Suprapubic skin (tissue), 4 donors: ENCODE measurements around the gene LOXHD1. TPM values are rescaled to one million over a fixed set of nuclear protein-coding genes. Genes with fewer than 3 reads are reported as not detected.

Experiments
- DNase-seq, 2 donors: peaks; one replicate each; pipeline ENCODE4 v3.0.0-alpha.2; 2019; ENCODE audit warnings: low spot score in 2 of 2
- H3K27ac ChIP-seq: fragments of 200-600 bp; sonication (generic); one replicate; pipeline ENCODE4 v1.5.1; 2019
- H3K27me3 ChIP-seq: fragments of 200-600 bp; sonication (generic); one replicate; pipeline ENCODE4 v1.5.1; 2019
- H3K36me3 ChIP-seq: fragments of 200-600 bp; sonication (generic); one replicate; pipeline ENCODE4 v1.5.1; 2019
- H3K4me1 ChIP-seq: fragments of 200-600 bp; sonication (generic); one replicate; pipeline ENCODE4 v1.5.1; 2019
- H3K4me3 ChIP-seq: fragments of 200-600 bp; sonication (generic); one replicate; pipeline ENCODE4 v1.5.1; 2019; ENCODE audit warnings: mild to moderate bottlenecking
- H3K9me3 ChIP-seq: fragments of 200-600 bp; sonication (generic); one replicate; pipeline ENCODE4 v1.5.1; 2019
- CTCF ChIP-seq, 2 donors: fragments of 200-600 bp in 1 of 2; fragments of 450-650 bp in 1 of 2; sonication (generic) in 1 of 2; IDR thresholded peaks; one replicate each; pipeline ENCODE4 v1.5.1; 2016 to 2019; ENCODE audit warnings: antibody characterized with exemption in 2 of 2, mild to moderate bottlenecking in 1 of 2, moderate library complexity in 1 of 2
- EP300 ChIP-seq: sonication (generic); formaldehyde crosslinking; IDR thresholded peaks from one replicate; pipeline ENCODE4 v1.6.1; 2017; ENCODE audit warnings: antibody characterized with exemption
- POLR2A ChIP-seq, 2 donors: fragments of 450-650 bp; IDR thresholded peaks; one replicate each; pipeline ENCODE4 v1.6.1; 2017; ENCODE audit warnings: antibody characterized with exemption in 2 of 2, mild to moderate bottlenecking in 2 of 2, moderate library complexity in 2 of 2
- POLR2AphosphoS5 ChIP-seq, 3 donors: sonication (generic); formaldehyde crosslinking; IDR thresholded peaks; one replicate each; pipeline ENCODE4 v1.6.1; 2017; ENCODE audit warnings: antibody characterized with exemption in 3 of 3
- WGBS: methylation state at CpG from one replicate; pipeline ENCODE4 v1.1.5; 2018; 5-methylcytosine and 5-hydroxymethylcytosine counted together
- total RNA-seq, 4 donors: library from RNA; depleted of rRNA; stranded (reverse); fragments of >200 nt; gene quantifications; one replicate each; pipeline ENCODE4 v1.1.0, GENCODE V29; 2016

Gene LOXHD1
- total RNA-seq, 4 donors from 2014 or later: 0.16 to 0.30 (median 0.18) TPM; not detected in 1

GRCh38 chr18:46531482-46531881 is 125.5 kb downstream of the LOXHD1 start:
- Histone ChIP-seq H3K27ac (no peak overlapping the region), H3K4me3 (no peak overlapping the region), H3K9me3 (no peaks in the 10 kb centered on the region), H3K4me1 (no peaks in the 10 kb centered on the region), H3K36me3 (no peaks in the 10 kb centered on the region), H3K27me3 (no peaks in the 10 kb centered on the region)
- no peak for DNase-seq
- WGBS: 78% methylated on average over 2 of the region's 2 CpGs
- TF ChIP-seq EP300: no peak
- no peak for TF ChIP-seq POLR2A (IDR thresholded peaks at IDR 0.05)
- no peak for TF ChIP-seq CTCF (IDR thresholded peaks at IDR 0.05)
- TF ChIP-seq POLR2AphosphoS5 (IDR thresholded peaks at IDR 0.05): no peak

DNA sequence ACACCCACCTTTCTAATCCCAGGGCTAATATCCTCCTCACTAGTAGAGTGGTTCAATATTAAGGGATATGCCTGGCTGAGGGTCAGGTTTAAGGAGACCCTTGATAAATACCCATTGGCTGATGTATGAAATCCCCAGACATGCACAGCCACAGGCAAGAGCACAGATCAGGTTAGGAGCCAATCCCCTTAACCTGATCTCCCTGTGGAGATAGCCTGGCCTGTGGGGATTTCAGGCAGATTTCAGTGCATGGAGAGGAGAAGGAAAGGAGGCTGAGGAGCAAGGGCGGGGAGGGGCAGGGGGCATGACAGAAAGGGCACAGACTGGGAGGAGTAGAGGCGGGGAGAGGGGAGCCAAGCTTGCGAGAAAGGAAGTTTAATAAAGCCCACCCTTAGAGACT is 129.0 kb downstream of the LOXHD1 start:
- WGBS: 87% methylated on average over 3 of the region's 3 CpGs
- no peak for DNase-seq

GRCh38 chr18:46519870-46520269 is 137.2 kb downstream of the LOXHD1 start:
- no peaks in the 10 kb centered on the region for H3K4me1 ChIP-seq
- TF ChIP-seq POLR2A (IDR thresholded peaks at IDR 0.05) (no peak), POLR2AphosphoS5 (IDR thresholded peaks at IDR 0.05) (no peak), CTCF (IDR thresholded peaks at IDR 0.05) (no peak), EP300 (no peak)
- H3K4me3 ChIP-seq: no peak overlapping the region
- H3K9me3 ChIP-seq: no peaks in the 10 kb centered on the region
- no peaks in the 10 kb centered on the region for H3K36me3 ChIP-seq
- no peak overlapping the region for H3K27ac ChIP-seq
- DNase-seq: no peak
- WGBS: 84% methylated on average over 7 of the region's 7 CpGs
- H3K27me3 ChIP-seq: no peaks in the 10 kb centered on the region

More for the DNA sequence above, 129.0 kb downstream of the LOXHD1 start:
- Histone ChIP-seq H3K27ac (no peak overlapping the region), H3K36me3 (no peaks in the 10 kb centered on the region), H3K4me3 (no peak overlapping the region), H3K27me3 (no peaks in the 10 kb centered on the region), H3K4me1 (no peaks in the 10 kb centered on the region), H3K9me3 (no peaks in the 10 kb centered on the region)
- TF ChIP-seq POLR2A (IDR thresholded peaks at IDR 0.05) (no peak), POLR2AphosphoS5 (IDR thresholded peaks at IDR 0.05) (no peak), EP300 (no peak), CTCF (IDR thresholded peaks at IDR 0.05) (no peak)

- DNase-seq: no peak
- H3K27me3 ChIP-seq: no peaks in the 10 kb centered on the region
- WGBS: 45% methylated on average over 2 of the region's 6 CpGs
Observed at GRCh38 chr18:46518438-46518837, 138.6 kb downstream of the LOXHD1 start.

GRCh38 chr18:46516555-46516954 is 140.5 kb downstream of the LOXHD1 start:
- no peaks in the 10 kb centered on the region for H3K27me3 ChIP-seq
- H3K36me3 ChIP-seq: no peaks in the 10 kb centered on the region
- H3K4me1 ChIP-seq: no peaks in the 10 kb centered on the region
- H3K9me3 ChIP-seq: no peaks in the 10 kb centered on the region
- no peak for DNase-seq
- H3K27ac ChIP-seq: no peak overlapping the region
- TF ChIP-seq CTCF (IDR thresholded peaks at IDR 0.05) (no peak), EP300 (no peak)
- H3K4me3 ChIP-seq: no peak overlapping the region

More at GRCh38 chr18:46518438-46518837, 138.6 kb downstream of the LOXHD1 start:
- TF ChIP-seq POLR2A (IDR thresholded peaks at IDR 0.05): no peak
- TF ChIP-seq POLR2AphosphoS5 (IDR thresholded peaks at IDR 0.05): no peak
- no peak for TF ChIP-seq EP300
- no peak for TF ChIP-seq CTCF (IDR thresholded peaks at IDR 0.05)
- Histone ChIP-seq H3K27ac (no peak overlapping the region), H3K4me1 (no peaks in the 10 kb centered on the region), H3K4me3 (no peak overlapping the region), H3K36me3 (no peaks in the 10 kb centered on the region), H3K9me3 (no peaks in the 10 kb centered on the region)
